Left lobe of liver (tissue), 2 donors: ENCODE measurements around the gene TFAM. TPM values are rescaled to one million over a fixed set of nuclear protein-coding genes. Genes with fewer than 3 reads are reported as not detected.
A peak's percentile ranks its signal among the peaks of the same experiment; 100 is the strongest.
"Not testable (repeated sequence)": the region's sequence is repeated elsewhere in the genome, so short reads cannot be mapped to it uniquely, and the experiment has no call there.

Experiments
- ATAC-seq: fragments of 200-7000 bp; cut with Tn5 transposase; one replicate; pipeline ENCODE4 v1.9.1; 2020; ENCODE audit warnings: mild to moderate bottlenecking, moderate library complexity
- DNase-seq: peaks from one replicate; pipeline ENCODE4 v3.0.0-alpha.2; 2020; ENCODE audit warnings: low spot score
- total RNA-seq: library from RNA; stranded (reverse); gene quantifications from one replicate; pipeline ENCODE4 v1.2.1, GENCODE V29; 2021
- donor health status: DM: no; HTN: no; CAD: no; lungs with moderate emphysema.
- donor health status: DM: no; HTN: yes; CAD: no.

Gene TFAM
- total RNA-seq, 1 donor from 2014 or later = 17.2 TPM

- DNase-seq = no peak
- ATAC-seq = no peak
These were observed 12.4 kb upstream of the TFAM start for GRCh38 chr10:58372607-58373441.

GRCh38 chr10:58373442-58373827 lies 11.8 kb upstream of the TFAM start:
- ATAC-seq = no peak
- DNase-seq = no peak

- ATAC-seq = no peak
These were observed 2.7 kb upstream of the TFAM start for GRCh38 chr10:58382489-58382995.

GRCh38 chr10:58384095-58384494 lies 1.1 kb upstream of the TFAM start:
- DNase-seq = no peak
- no peak for ATAC-seq

More at GRCh38 chr10:58382489-58382995, 2.7 kb upstream of the TFAM start:
- DNase-seq = no peak

- no peak for DNase-seq
- peak; percentile 12 for ATAC-seq
These were observed 639 bp upstream of the TFAM start for GRCh38 chr10:58384544-58384998.

GRCh38 chr10:58385784-58386112 lies 538 bp downstream of the TFAM start:
- DNase-seq = peak; percentile 47
- peak; percentile 8 for ATAC-seq

GRCh38 chr10:58389024-58389423 lies 3.8 kb downstream of the TFAM start:
- DNase-seq (no peak), ATAC-seq (no peak)

GRCh38 chr10:58393317-58393716 lies 8.1 kb downstream of the TFAM start:
- ATAC-seq = no peak
- DNase-seq = no peak

GRCh38 chr10:58394471-58394870 lies 9.3 kb downstream of the TFAM start:
- no peak for ATAC-seq
- DNase-seq = no peak

GRCh38 chr10:58396057-58396456 lies 10.8 kb downstream of the TFAM start:
- ATAC-seq = no peak
- DNase-seq = no peak

- no peak for DNase-seq
These were observed 12.6 kb downstream of the TFAM start for GRCh38 chr10:58397830-58398229.

GRCh38 chr10:58399410-58399809 lies 14.2 kb downstream of the TFAM start:
- DNase-seq = no peak
- ATAC-seq = no peak

More at GRCh38 chr10:58397830-58398229, 12.6 kb downstream of the TFAM start:
- ATAC-seq = no peak

GRCh38 chr10:58400609-58401008 lies 15.4 kb downstream of the TFAM start:
- DNase-seq (no peak), ATAC-seq (no peak)

GRCh38 chr10:58404001-58404400 lies 18.8 kb downstream of the TFAM start:
- no peak for ATAC-seq
- no peak for DNase-seq

- ATAC-seq (no peak), DNase-seq (no peak)
These were observed 24.9 kb downstream of the TFAM start for GRCh38 chr10:58409956-58410610.

- ATAC-seq (no peak), DNase-seq (no peak)
These were observed 27.3 kb downstream of the TFAM start for GRCh38 chr10:58412502-58412961.

- DNase-seq = no peak
- peak; percentile 82 for ATAC-seq
These were observed 29.2 kb downstream of the TFAM start for GRCh38 chr10:58414270-58415041.

GRCh38 chr10:58415757-58416156 lies 30.5 kb downstream of the TFAM start:
- no peak for DNase-seq

GRCh38 chr10:58417902-58418301 lies 32.7 kb downstream of the TFAM start:
- not testable (repeated sequence) for DNase-seq, ATAC-seq

More at GRCh38 chr10:58415757-58416156, 30.5 kb downstream of the TFAM start:
- ATAC-seq = no peak

- DNase-seq = no peak
- ATAC-seq = no peak
These were observed 39.0 kb downstream of the TFAM start for GRCh38 chr10:58424176-58424575.

- not testable (repeated sequence) for DNase-seq, ATAC-seq
These were observed 43.2 kb downstream of the TFAM start for GRCh38 chr10:58428436-58428835.
